Neuronal stem cell (in vitro differentiated cells): ENCODE measurements around the gene KLHL1.
A peak's percentile ranks its signal among the peaks of the same experiment; 100 is the strongest.

Experiments
- DNase-seq: peaks from one replicate; pipeline ENCODE4 v3.0.0-alpha.2; 2013; ENCODE audit warnings: low spot score
- H2AFZ ChIP-seq: one replicate; pipeline ENCODE4 v1.6.1; 2013; ENCODE audit warnings: mild to moderate bottlenecking, low read length, inconsistent platforms
- H2AK5ac ChIP-seq: 2 replicates; pipeline ENCODE4 v1.6.1; 2013; ENCODE audit warnings: low read depth, mild to moderate bottlenecking, inconsistent platforms, low read length, moderate library complexity, mixed read lengths
- H2BK120ac ChIP-seq: 2 replicates; pipeline ENCODE4 v1.6.1; 2013; ENCODE audit warnings: low read depth, mild to moderate bottlenecking, inconsistent platforms, low read length, moderate library complexity, mixed read lengths
- H2BK12ac ChIP-seq: one replicate; pipeline ENCODE4 v1.6.1; 2013; ENCODE audit warnings: low read length, inconsistent platforms
- H2BK15ac ChIP-seq: 2 replicates; pipeline ENCODE4 v1.6.1; 2013; ENCODE audit warnings: mild to moderate bottlenecking, low read length, inconsistent platforms, mixed read lengths
- H2BK5ac ChIP-seq: one replicate; pipeline ENCODE4 v1.6.1; 2013; ENCODE audit warnings: inconsistent platforms, mild to moderate bottlenecking, low read length, moderate library complexity
- H3K14ac ChIP-seq: one replicate; pipeline ENCODE4 v1.6.1; 2013; ENCODE audit warnings: low read length, inconsistent platforms
- H3K18ac ChIP-seq: 2 replicates; pipeline ENCODE4 v1.6.1; 2013; ENCODE audit warnings: low read length, inconsistent platforms
- H3K23ac ChIP-seq: 2 replicates; pipeline ENCODE4 v1.6.1; 2013; ENCODE audit warnings: low read depth, mild to moderate bottlenecking, mixed read lengths, low read length, inconsistent platforms; ENCODE audit not compliant: poor library complexity
- H3K27ac ChIP-seq: replicated peaks from 3 replicates; pipeline ENCODE4 v1.5.1; 2013; ENCODE audit warnings: low read length, inconsistent platforms
- H3K27me3 ChIP-seq, 3 experiments: 2 replicates each; pipeline ENCODE4 v1.6.1; 2013; ENCODE audit warnings: low read length in 3 of 3, mild to moderate bottlenecking in 2 of 3, inconsistent platforms in 1 of 3, low read depth in 1 of 3, mixed read lengths in 1 of 3, moderate library complexity in 1 of 3; ENCODE audit not compliant: control insufficient read depth in 3 of 3, insufficient read depth in 3 of 3
- H3K36me3 ChIP-seq, 2 donors: replicated peaks in 1 of 2; 2 replicates each; pipeline ENCODE4 v1.6.1; 2013; ENCODE audit warnings: low read length in 2 of 2; ENCODE audit not compliant: control insufficient read depth in 2 of 2, insufficient read depth in 2 of 2
- H3K4ac ChIP-seq: 2 replicates; pipeline ENCODE4 v1.6.1; 2013; ENCODE audit warnings: inconsistent platforms, mild to moderate bottlenecking, low read length, moderate library complexity
- H3K4me1 ChIP-seq, 2 donors: 1 replicate in 1 of 2; 2 replicates in 1 of 2; pipeline ENCODE4 v1.6.1; 2013; ENCODE audit warnings: low read length in 2 of 2, low read depth in 1 of 2; ENCODE audit not compliant: control insufficient read depth in 2 of 2, insufficient read depth in 1 of 2
- H3K4me2 ChIP-seq: one replicate; pipeline ENCODE4 v1.6.1; 2013; ENCODE audit warnings: mild to moderate bottlenecking, low read length, inconsistent platforms; ENCODE audit not compliant: insufficient read depth, poor library complexity, severe bottlenecking
- H3K4me3 ChIP-seq, 2 donors: 2 replicates each; pipeline ENCODE4 v1.5.1; 2013; ENCODE audit warnings: low read length in 2 of 2, mild to moderate bottlenecking in 2 of 2, inconsistent platforms in 1 of 2, moderate library complexity in 1 of 2
- H3K79me1 ChIP-seq: one replicate; pipeline ENCODE4 v1.6.1; 2013; ENCODE audit warnings: low read depth, mild to moderate bottlenecking, inconsistent platforms, low read length, moderate library complexity
- H3K9ac ChIP-seq: one replicate; pipeline ENCODE4 v1.6.1; 2013; ENCODE audit warnings: mild to moderate bottlenecking, low read depth, low read length, inconsistent platforms; ENCODE audit not compliant: poor library complexity
- H3K9me3 ChIP-seq, 2 donors: replicated peaks in 1 of 2; 2 replicates each; pipeline versions ENCODE3 to v1.6.1; 2013; ENCODE audit warnings: low read length in 2 of 2, mild to moderate bottlenecking in 2 of 2, inconsistent platforms in 1 of 2, low read depth in 1 of 2, mixed read lengths in 1 of 2, moderate library complexity in 1 of 2; ENCODE audit not compliant: control insufficient read depth in 2 of 2, insufficient read depth in 1 of 2
- H4K8ac ChIP-seq: one replicate; pipeline ENCODE4 v1.6.1; 2013; ENCODE audit warnings: low read depth, mild to moderate bottlenecking, inconsistent platforms, low read length, moderate library complexity
- H4K91ac ChIP-seq: one replicate; pipeline ENCODE4 v1.6.1; 2013; ENCODE audit warnings: low read length, low read depth, mild to moderate bottlenecking, inconsistent platforms; ENCODE audit not compliant: poor library complexity
- WGBS, 2 donors: extraction: QIAGEN DNeasy Blood & Tissue Kit; methylation state at CpG; one replicate each; pipeline ENCODE4 v1.1.7; 2013; ENCODE audit warnings: missing lambda C conversion rate in 2 of 2, mixed read lengths in 1 of 2; ENCODE audit not compliant: insufficient read length in 2 of 2, insufficient replicate concordance in 1 of 2; ENCODE audit errors: extremely low coverage in 2 of 2; 5-methylcytosine and 5-hydroxymethylcytosine counted together

The KLHL1 gene

GRCh38 chr13:70098669-70099068 is 9.6 kb downstream of the KLHL1 start:
- H3K4me3 ChIP-seq = no peak overlapping the region
- no peak overlapping the region for H4K8ac ChIP-seq
- H4K91ac ChIP-seq = no peak overlapping the region
- DNase-seq = no peak
- H3K4ac ChIP-seq = no peak overlapping the region
- H2BK12ac ChIP-seq = no peak overlapping the region
- no peaks in the 10 kb centered on the region for H3K36me3 ChIP-seq
- H3K79me1 ChIP-seq = no peaks in the 10 kb centered on the region
- H3K23ac ChIP-seq = no peak overlapping the region
- no peaks in the 10 kb centered on the region for H3K9me3 ChIP-seq
- H3K4me2 ChIP-seq = no peak overlapping the region
- H2BK15ac ChIP-seq = no peak overlapping the region
- no peaks in the 10 kb centered on the region for H3K27me3 ChIP-seq
- H3K27ac ChIP-seq = no peak overlapping the region
- no peak overlapping the region for H2BK120ac ChIP-seq
- no peak overlapping the region for H2AK5ac ChIP-seq
- no peak overlapping the region for H2AFZ ChIP-seq
- H3K4me1 ChIP-seq = no peaks in the 10 kb centered on the region
- no peak overlapping the region for H2BK5ac ChIP-seq
- no peak overlapping the region for H3K9ac ChIP-seq
- WGBS, 2 donors = no CpG with 5 or more reads among the region's 1 CpG
- H3K14ac ChIP-seq = no peak overlapping the region
- no peak overlapping the region for H3K18ac ChIP-seq

- Histone ChIP-seq H3K4ac (no peak overlapping the region), H2AFZ (no peak overlapping the region), H4K91ac (no peak overlapping the region), H3K14ac (no peak overlapping the region), H3K4me2 (no peak overlapping the region), H3K9me3 (no peaks in the 10 kb centered on the region), H3K4me1 (no peaks in the 10 kb centered on the region), H4K8ac (no peak overlapping the region), H3K9ac (no peak overlapping the region), H3K27ac (no peak overlapping the region), H2BK15ac (no peak overlapping the region), H3K4me3 (no peak overlapping the region), H3K23ac (no peak overlapping the region), H2BK120ac (no peak overlapping the region), H2AK5ac (no peak overlapping the region), H3K18ac (no peak overlapping the region), H3K36me3 (no peaks in the 10 kb centered on the region), H3K27me3 (no peaks in the 10 kb centered on the region), H2BK5ac (no peak overlapping the region), H3K79me1 (no peaks in the 10 kb centered on the region), H2BK12ac (no peak overlapping the region)
- WGBS, 2 donors = no CpG with 5 or more reads among the region's 2 CpGs
- no peak for DNase-seq
Measured at GRCh38 chr13:70090036-70090723, 18.1 kb downstream of the KLHL1 start.

GRCh38 chr13:70088926-70089325 is 19.3 kb downstream of the KLHL1 start:
- WGBS, 2 donors = no CpG with 5 or more reads among the region's 2 CpGs
- DNase-seq = no peak
- no peak overlapping the region for H3K4me2 ChIP-seq

GRCh38 chr13:70087247-70087646 is 21.0 kb downstream of the KLHL1 start:
- Histone ChIP-seq H4K91ac (no peak overlapping the region), H3K18ac (no peak overlapping the region), H2BK15ac (no peak overlapping the region), H3K14ac (no peak overlapping the region), H3K79me1 (no peaks in the 10 kb centered on the region), H4K8ac (no peak overlapping the region), H3K9me3 (no peaks in the 10 kb centered on the region), H3K4me2 (no peak overlapping the region), H2AK5ac (no peak overlapping the region), H2BK120ac (no peak overlapping the region), H2BK12ac (no peak overlapping the region), H2AFZ (peak overlapping the region; percentile 9), H3K9ac (no peak overlapping the region), H3K4ac (no peak overlapping the region), H3K27ac (no peak overlapping the region), H3K4me3 (no peak overlapping the region), H3K4me1 (no peaks in the 10 kb centered on the region), H3K23ac (no peak overlapping the region), H3K36me3 (no peaks in the 10 kb centered on the region), H2BK5ac (no peak overlapping the region), H3K27me3 (no peaks in the 10 kb centered on the region)
- no peak for DNase-seq
- WGBS, 2 donors = 100% methylated on average over 1 of the region's 4 CpGs; no CpG with 5 or more reads in 1 of the 2 donors

More at GRCh38 chr13:70088926-70089325, 19.3 kb downstream of the KLHL1 start:
- no peak overlapping the region for H3K27ac ChIP-seq
- no peak overlapping the region for H2BK12ac ChIP-seq
- H3K14ac ChIP-seq = no peak overlapping the region
- no peaks in the 10 kb centered on the region for H3K9me3 ChIP-seq
- H3K18ac ChIP-seq = no peak overlapping the region
- no peaks in the 10 kb centered on the region for H3K4me1 ChIP-seq
- H3K4me3 ChIP-seq = no peak overlapping the region
- H3K9ac ChIP-seq = no peak overlapping the region
- no peaks in the 10 kb centered on the region for H3K27me3 ChIP-seq
- H3K4ac ChIP-seq = no peak overlapping the region
- no peak overlapping the region for H3K23ac ChIP-seq
- no peaks in the 10 kb centered on the region for H3K79me1 ChIP-seq
- no peak overlapping the region for H2BK5ac ChIP-seq
- H2BK120ac ChIP-seq = no peak overlapping the region
- H4K91ac ChIP-seq = no peak overlapping the region
- no peak overlapping the region for H2AK5ac ChIP-seq
- no peak overlapping the region for H2AFZ ChIP-seq
- no peak overlapping the region for H2BK15ac ChIP-seq
- H4K8ac ChIP-seq = no peak overlapping the region
- H3K36me3 ChIP-seq = no peaks in the 10 kb centered on the region
